Uterus (tissue), 2 donors: ENCODE measurements around the gene TMEM229B.

Source experiments
- POLR2A ChIP-seq, 2 donors: fragments of 450-650 bp; IDR thresholded peaks; one replicate each; pipeline ENCODE4 v1.6.1; 2016; ENCODE audit warnings: antibody characterized with exemption in 2 of 2, mild to moderate bottlenecking in 1 of 2, moderate library complexity in 1 of 2
- TF ChIP-seq, protein P1 (sequence below), 4 experiments: fragments of 200-600 bp in 2 of 4; fragments of 450-650 bp in 2 of 4; sonication (generic) in 2 of 4; IDR thresholded peaks; one replicate each; pipeline ENCODE4 v1.5.1; 2016 to 2019; ENCODE audit warnings: antibody characterized with exemption in 4 of 4, mild to moderate bottlenecking in 2 of 4, moderate library complexity in 1 of 4

GRCh38 chr14:67467134-67467533 lies 21.4 kb downstream of the TMEM229B start:
- TF ChIP-seq, protein P1, sequence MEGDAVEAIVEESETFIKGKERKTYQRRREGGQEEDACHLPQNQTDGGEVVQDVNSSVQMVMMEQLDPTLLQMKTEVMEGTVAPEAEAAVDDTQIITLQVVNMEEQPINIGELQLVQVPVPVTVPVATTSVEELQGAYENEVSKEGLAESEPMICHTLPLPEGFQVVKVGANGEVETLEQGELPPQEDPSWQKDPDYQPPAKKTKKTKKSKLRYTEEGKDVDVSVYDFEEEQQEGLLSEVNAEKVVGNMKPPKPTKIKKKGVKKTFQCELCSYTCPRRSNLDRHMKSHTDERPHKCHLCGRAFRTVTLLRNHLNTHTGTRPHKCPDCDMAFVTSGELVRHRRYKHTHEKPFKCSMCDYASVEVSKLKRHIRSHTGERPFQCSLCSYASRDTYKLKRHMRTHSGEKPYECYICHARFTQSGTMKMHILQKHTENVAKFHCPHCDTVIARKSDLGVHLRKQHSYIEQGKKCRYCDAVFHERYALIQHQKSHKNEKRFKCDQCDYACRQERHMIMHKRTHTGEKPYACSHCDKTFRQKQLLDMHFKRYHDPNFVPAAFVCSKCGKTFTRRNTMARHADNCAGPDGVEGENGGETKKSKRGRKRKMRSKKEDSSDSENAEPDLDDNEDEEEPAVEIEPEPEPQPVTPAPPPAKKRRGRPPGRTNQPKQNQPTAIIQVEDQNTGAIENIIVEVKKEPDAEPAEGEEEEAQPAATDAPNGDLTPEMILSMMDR (IDR thresholded peaks at IDR 0.05), result no peak
- TF ChIP-seq POLR2A (IDR thresholded peaks at IDR 0.05), result no peak
